HCT116 (cell line): ENCODE data around the gene EXOC5. TPM values are rescaled to one million over a fixed set of nuclear protein-coding genes. Genes with fewer than 3 reads are reported as not detected.

Experiments
- ATAC-seq: fragments of 200-7000 bp; cut with Tn5 transposase; 2 replicates; pipeline ENCODE4 v1.9.1; 2020; ENCODE audit warnings: mild to moderate bottlenecking, moderate library complexity
- BruUV-seq: library from RNA; stranded (reverse); fragments of 400-500 nt; replicated peaks from 2 replicates; lab custom pipeline; 2021; lab: Mats Ljungman, UMichigan
- CTCF ChIA-PET: fragments of 300-600 bp; sonication (Branson Sonifier 250); formaldehyde crosslinking; loops from one replicate; lab custom pipeline; 2021; ENCODE audit warnings: antibody characterized with exemption; lab: Charles Lee
- POLR2A ChIA-PET: fragments of 300-600, 350-600 bp; sonication (Branson Sonifier 250); formaldehyde crosslinking; loops from one replicate; lab custom pipeline; 2021; ENCODE audit warnings: antibody characterized with exemption; lab: Charles Lee
- RAD21 ChIA-PET, 2 experiments: fragments of 300-600 bp; sonication (Branson Sonifier 250); formaldehyde crosslinking; loops; one replicate each; lab custom pipeline; 2023; ENCODE audit warnings: low total read pairs in 2 of 2; ENCODE audit not compliant: uncharacterized antibody in 2 of 2, unreplicated experiment in 2 of 2, low non-redundant PET in 1 of 2; lab: Charles Lee
- DNase-seq: peaks from one replicate; pipeline ENCODE4 v3.0.0-alpha.2; 2010; ENCODE audit warnings: low read depth, low spot score
- H2AFZ ChIP-seq: fragments of 200-600 bp; shearing (Covaris generic), sonication (generic); 2 replicates; pipeline ENCODE4 v1.6.1; 2017; ENCODE audit warnings: low read depth, mixed run types, mixed read lengths, antibody characterized with exemption, low read length; ENCODE audit not compliant: poor library complexity, severe bottlenecking
- H3K27ac ChIP-seq: 2 replicates; pipeline ENCODE4 v1.5.1; 2012; ENCODE audit warnings: low read depth, low read length
- H3K27me3 ChIP-seq: fragments of 200-600 bp; sonication (generic); 2 replicates; pipeline ENCODE4 v1.6.1; 2016; ENCODE audit warnings: mixed run types, low read length, mixed read lengths; ENCODE audit not compliant: insufficient read depth
- H3K36me3 ChIP-seq, 2 experiments: fragments of 200-500 bp in 1 of 2; fragments of 200-600 bp in 1 of 2; sonication (Bioruptor generic) in 1 of 2; sonication (generic) in 1 of 2; 2 replicates each; pipeline versions ENCODE4 v1.5.1 to v1.6.1; 2014 to 2016; ENCODE audit warnings: low read length in 2 of 2, inconsistent platforms in 1 of 2, mixed read lengths in 1 of 2, mixed run types in 1 of 2; ENCODE audit not compliant: insufficient read depth in 2 of 2, control insufficient read depth in 1 of 2
- H3K4me1 ChIP-seq, 2 experiments: fragments of 200-600 bp in 1 of 2; sonication (generic) in 1 of 2; 2 replicates each; pipeline versions ENCODE4 v1.5.1 to v1.6.1; 2012 to 2017; ENCODE audit warnings: low read length in 2 of 2, inconsistent platforms in 1 of 2, mild to moderate bottlenecking in 1 of 2, mixed read lengths in 1 of 2, mixed run types in 1 of 2, moderate library complexity in 1 of 2; ENCODE audit not compliant: insufficient read depth in 2 of 2, control insufficient read depth in 1 of 2
- H3K4me2 ChIP-seq: fragments of 200-600 bp; sonication (generic); 2 replicates; pipeline ENCODE4 v1.6.1; 2017; ENCODE audit warnings: mixed run types, low read length, mixed read lengths
- H3K4me3 ChIP-seq, 2 experiments: fragments of 200-600 bp in 1 of 2; sonication (generic) in 1 of 2; replicated peaks in 1 of 2; 2 replicates each; pipeline ENCODE4 v1.5.1; 2011 to 2016; ENCODE audit warnings: low read length in 2 of 2, control low read depth in 1 of 2, low read depth in 1 of 2, mild to moderate bottlenecking in 1 of 2, mixed read lengths in 1 of 2, mixed run types in 1 of 2
- H3K79me2 ChIP-seq: fragments of 200-600 bp; sonication (generic); 2 replicates; pipeline ENCODE4 v1.6.1; 2017; ENCODE audit warnings: mild to moderate bottlenecking, mixed run types, low read length, moderate library complexity, mixed read lengths; ENCODE audit not compliant: insufficient read depth
- H3K9ac ChIP-seq: fragments of 200-600 bp; sonication (generic); 2 replicates; pipeline ENCODE4 v1.6.1; 2016; ENCODE audit warnings: low read length, mixed read lengths
- H3K9me2 ChIP-seq: fragments of 200-600 bp; sonication (generic), shearing (Covaris generic); 2 replicates; pipeline ENCODE4 v1.6.1; 2017; ENCODE audit warnings: mixed run types, mild to moderate bottlenecking, moderate library complexity; ENCODE audit not compliant: insufficient read depth
- H3K9me3 ChIP-seq, 2 experiments: fragments of 200-500 bp in 1 of 2; fragments of 200-600 bp in 1 of 2; sonication (Bioruptor generic) in 1 of 2; sonication (generic) in 1 of 2; 2 replicates each; pipeline ENCODE4 v1.6.1; 2014 to 2017; ENCODE audit warnings: low read length in 2 of 2, mixed read lengths in 2 of 2, inconsistent platforms in 1 of 2, low read depth in 1 of 2, mild to moderate bottlenecking in 1 of 2, mixed run types in 1 of 2, moderate library complexity in 1 of 2; ENCODE audit not compliant: control insufficient read depth in 1 of 2, insufficient read depth in 1 of 2
- H4K20me1 ChIP-seq: fragments of 200-600 bp; sonication (generic), shearing (Covaris generic); 2 replicates; pipeline ENCODE4 v1.6.1; 2017; ENCODE audit warnings: mixed run types, mild to moderate bottlenecking, moderate library complexity; ENCODE audit not compliant: insufficient read depth
- CBX3 ChIP-seq: IDR thresholded peaks from 2 replicates; pipeline ENCODE4 v1.6.1; 2012; ENCODE audit warnings: low read depth
- CEBPB ChIP-seq: IDR thresholded peaks from 2 replicates; pipeline ENCODE4 v1.6.1; 2012; ENCODE audit warnings: low read depth
- EGR1 ChIP-seq: IDR thresholded peaks from 2 replicates; pipeline ENCODE4 v1.6.1; 2012; ENCODE audit warnings: low read depth
- ELF1 ChIP-seq: IDR thresholded peaks from 2 replicates; pipeline ENCODE4 v1.6.1; 2012; ENCODE audit warnings: low read depth, borderline replicate concordance
- EZH2 ChIP-seq: fragments of 200-600 bp; sonication (generic); IDR thresholded peaks from 2 replicates; pipeline ENCODE4 v1.6.1; 2017; ENCODE audit warnings: antibody characterized with exemption, mixed run types
- EZH2phosphoT487 ChIP-seq: fragments of 200-600 bp; IDR thresholded peaks from 2 replicates; pipeline ENCODE4 v1.6.1; 2018; ENCODE audit warnings: antibody characterized with exemption, borderline replicate concordance
- FOSL1 ChIP-seq: IDR thresholded peaks from 2 replicates; pipeline ENCODE4 v1.6.1; 2012; ENCODE audit warnings: low read depth
- POLR2A ChIP-seq: IDR thresholded peaks from 2 replicates; pipeline ENCODE4 v1.7.0; 2011; ENCODE audit warnings: borderline replicate concordance; ENCODE audit not compliant: insufficient read depth, insufficient read length; ENCODE audit errors: extremely low read depth
- RAD21 ChIP-seq: IDR thresholded peaks from 2 replicates; pipeline ENCODE4 v1.6.1; 2012; ENCODE audit warnings: low read depth, mild to moderate bottlenecking
- SIN3A ChIP-seq: IDR thresholded peaks from 2 replicates; pipeline ENCODE4 v1.6.1; 2012; ENCODE audit warnings: low read depth
- SP1 ChIP-seq: IDR thresholded peaks from 2 replicates; pipeline ENCODE4 v1.6.1; 2012; ENCODE audit warnings: low read depth
- TCF7L2 ChIP-seq: IDR thresholded peaks from 2 replicates; pipeline ENCODE4 v1.7.0; 2011; ENCODE audit warnings: borderline replicate concordance, inconsistent platforms; ENCODE audit not compliant: insufficient read depth, insufficient read length; ENCODE audit errors: extremely low read depth
- YY1 ChIP-seq: IDR thresholded peaks from 2 replicates; pipeline ENCODE4 v1.6.1; 2011; ENCODE audit warnings: low read length, low read depth, moderate library complexity, mild to moderate bottlenecking; ENCODE audit not compliant: insufficient replicate concordance; ENCODE audit errors: extremely low read depth
- ZFX ChIP-seq: fragments of 450-650 bp; IDR thresholded peaks from 2 replicates; pipeline ENCODE4 v1.6.1; 2017
- intact Hi-C: fragments of 100-400 bp; cut with micrococcal nuclease; formaldehyde crosslinking; loops from 2 replicates; pipeline ENCODE4 v1.10.0; 2022
- total RNA-seq: library from RNA; stranded (reverse); gene quantifications from one replicate; pipeline ENCODE4 v1.2.1, GENCODE V29; 2021; ENCODE audit not compliant: unreplicated experiment
- TF ChIP-seq, protein P1 (sequence below): IDR thresholded peaks from 2 replicates; pipeline ENCODE4 v1.6.1; 2012; ENCODE audit warnings: low read depth
- TF ChIP-seq, protein P2 (sequence below): IDR thresholded peaks from 2 replicates; pipeline ENCODE4 v1.6.1; 2011; ENCODE audit warnings: mild to moderate bottlenecking, low read length, moderate library complexity; ENCODE audit not compliant: insufficient replicate concordance; ENCODE audit errors: extremely low read depth
- TF ChIP-seq, protein P3 (sequence below): IDR thresholded peaks from 2 replicates; pipeline ENCODE4 v1.6.1; 2012

Gene EXOC5
- total RNA-seq, 1 experiment from 2014 or later = 54.2 TPM

DNA sequence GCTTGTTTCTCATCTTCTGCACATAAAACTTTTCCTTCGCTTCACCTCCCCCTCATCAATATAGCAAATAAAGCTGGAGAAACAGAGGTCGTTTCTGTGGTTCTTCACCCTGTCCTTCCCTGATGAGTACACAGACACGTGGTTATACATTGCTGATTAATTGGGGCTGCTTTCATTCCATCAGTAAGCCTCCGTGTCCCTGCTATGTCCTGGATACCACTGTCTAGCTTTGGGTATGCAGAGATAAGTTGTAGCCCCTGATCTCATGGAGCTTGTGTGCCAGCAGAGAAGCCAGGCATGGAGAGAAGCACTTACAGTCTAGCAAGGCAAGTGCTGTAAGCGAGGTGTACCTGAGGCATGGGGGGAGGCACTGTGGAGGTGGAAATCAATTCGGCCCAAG lies 108.4 kb downstream of the EXOC5 start:
- Histone ChIP-seq H3K79me2 (no peaks in the 10 kb centered on the region), H3K9me3 (no peaks in the 10 kb centered on the region), H3K4me2 (no peak overlapping the region), H3K9ac (no peak overlapping the region), H4K20me1 (no peaks in the 10 kb centered on the region), H3K27me3 (peaks cover 41% of the 10 kb centered on the region), H3K4me1 (no peaks in the 10 kb centered on the region), H3K4me3 (no peak overlapping the region), H3K27ac (no peak overlapping the region), H3K9me2 (no peaks in the 10 kb centered on the region), H2AFZ (no peak overlapping the region), H3K36me3 (no peaks in the 10 kb centered on the region)
- ATAC-seq = no peak
- BruUV-seq = no TSS peak
- intact Hi-C loops = no loop called here
- POLR2A ChIA-PET = no interaction called here
- RAD21 ChIA-PET = no interaction called here
- no peak for DNase-seq
- CTCF ChIA-PET = no interaction called here
- no peak for TF ChIP-seq SIN3A
- TF ChIP-seq, protein P1, sequence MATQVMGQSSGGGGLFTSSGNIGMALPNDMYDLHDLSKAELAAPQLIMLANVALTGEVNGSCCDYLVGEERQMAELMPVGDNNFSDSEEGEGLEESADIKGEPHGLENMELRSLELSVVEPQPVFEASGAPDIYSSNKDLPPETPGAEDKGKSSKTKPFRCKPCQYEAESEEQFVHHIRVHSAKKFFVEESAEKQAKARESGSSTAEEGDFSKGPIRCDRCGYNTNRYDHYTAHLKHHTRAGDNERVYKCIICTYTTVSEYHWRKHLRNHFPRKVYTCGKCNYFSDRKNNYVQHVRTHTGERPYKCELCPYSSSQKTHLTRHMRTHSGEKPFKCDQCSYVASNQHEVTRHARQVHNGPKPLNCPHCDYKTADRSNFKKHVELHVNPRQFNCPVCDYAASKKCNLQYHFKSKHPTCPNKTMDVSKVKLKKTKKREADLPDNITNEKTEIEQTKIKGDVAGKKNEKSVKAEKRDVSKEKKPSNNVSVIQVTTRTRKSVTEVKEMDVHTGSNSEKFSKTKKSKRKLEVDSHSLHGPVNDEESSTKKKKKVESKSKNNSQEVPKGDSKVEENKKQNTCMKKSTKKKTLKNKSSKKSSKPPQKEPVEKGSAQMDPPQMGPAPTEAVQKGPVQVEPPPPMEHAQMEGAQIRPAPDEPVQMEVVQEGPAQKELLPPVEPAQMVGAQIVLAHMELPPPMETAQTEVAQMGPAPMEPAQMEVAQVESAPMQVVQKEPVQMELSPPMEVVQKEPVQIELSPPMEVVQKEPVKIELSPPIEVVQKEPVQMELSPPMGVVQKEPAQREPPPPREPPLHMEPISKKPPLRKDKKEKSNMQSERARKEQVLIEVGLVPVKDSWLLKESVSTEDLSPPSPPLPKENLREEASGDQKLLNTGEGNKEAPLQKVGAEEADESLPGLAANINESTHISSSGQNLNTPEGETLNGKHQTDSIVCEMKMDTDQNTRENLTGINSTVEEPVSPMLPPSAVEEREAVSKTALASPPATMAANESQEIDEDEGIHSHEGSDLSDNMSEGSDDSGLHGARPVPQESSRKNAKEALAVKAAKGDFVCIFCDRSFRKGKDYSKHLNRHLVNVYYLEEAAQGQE = no peak
- TF ChIP-seq, protein P2, sequence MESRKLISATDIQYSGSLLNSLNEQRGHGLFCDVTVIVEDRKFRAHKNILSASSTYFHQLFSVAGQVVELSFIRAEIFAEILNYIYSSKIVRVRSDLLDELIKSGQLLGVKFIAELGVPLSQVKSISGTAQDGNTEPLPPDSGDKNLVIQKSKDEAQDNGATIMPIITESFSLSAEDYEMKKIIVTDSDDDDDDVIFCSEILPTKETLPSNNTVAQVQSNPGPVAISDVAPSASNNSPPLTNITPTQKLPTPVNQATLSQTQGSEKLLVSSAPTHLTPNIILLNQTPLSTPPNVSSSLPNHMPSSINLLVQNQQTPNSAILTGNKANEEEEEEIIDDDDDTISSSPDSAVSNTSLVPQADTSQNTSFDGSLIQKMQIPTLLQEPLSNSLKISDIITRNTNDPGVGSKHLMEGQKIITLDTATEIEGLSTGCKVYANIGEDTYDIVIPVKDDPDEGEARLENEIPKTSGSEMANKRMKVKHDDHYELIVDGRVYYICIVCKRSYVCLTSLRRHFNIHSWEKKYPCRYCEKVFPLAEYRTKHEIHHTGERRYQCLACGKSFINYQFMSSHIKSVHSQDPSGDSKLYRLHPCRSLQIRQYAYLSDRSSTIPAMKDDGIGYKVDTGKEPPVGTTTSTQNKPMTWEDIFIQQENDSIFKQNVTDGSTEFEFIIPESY = no peak
- TF ChIP-seq, protein P3, sequence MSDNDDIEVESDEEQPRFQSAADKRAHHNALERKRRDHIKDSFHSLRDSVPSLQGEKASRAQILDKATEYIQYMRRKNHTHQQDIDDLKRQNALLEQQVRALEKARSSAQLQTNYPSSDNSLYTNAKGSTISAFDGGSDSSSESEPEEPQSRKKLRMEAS = no peak
- TF ChIP-seq CBX3 = no peak
- TF ChIP-seq RAD21 = no peak
- TF ChIP-seq FOSL1 = no peak
- TF ChIP-seq ZFX = no peak
- TF ChIP-seq EZH2phosphoT487 = no peak
- no peak for TF ChIP-seq CEBPB
- no peak for TF ChIP-seq EZH2
- TF ChIP-seq POLR2A = no peak
- no peak for TF ChIP-seq SP1
- TF ChIP-seq TCF7L2 = no peak
- no peak for TF ChIP-seq EGR1
- TF ChIP-seq YY1 = no peak
- no peak for TF ChIP-seq ELF1
